Right lobe of liver (tissue), 4 donors: ENCODE results near the gene RNF111.

Experiments
- CTCF ChIP-seq, 4 donors: fragments of 200-600 bp in 3 of 4; fragments of 450-650 bp in 1 of 4; IDR thresholded peaks; one replicate each; pipeline versions ENCODE4 v1.5.1 to v1.8.0; 2016 to 2022; ENCODE audit warnings: antibody characterized with exemption in 4 of 4, mild to moderate bottlenecking in 2 of 4
- POLR2A ChIP-seq: fragments of 450-650 bp; IDR thresholded peaks from one replicate; pipeline ENCODE4 v1.6.1; 2017; ENCODE audit warnings: antibody characterized with exemption, mild to moderate bottlenecking
- donor health status: DM: no; HTN: no; CAD: no.
- donor health status: DM: no; HTN: no; CAD: no.
- donor health status: DM: no; HTN: yes; CAD: no.

GRCh38 chr15:59005579-59005978 lies 18.1 kb downstream of the RNF111 start:
- TF ChIP-seq CTCF (IDR thresholded peaks at IDR 0.05), result no peak
- no peak for TF ChIP-seq POLR2A
